K562 (cell line): Measurements from ENCODE around the gene FBXO48. TPM values are rescaled to one million over a fixed set of nuclear protein-coding genes. Genes with fewer than 3 reads are reported as not detected.

Experiments used
- ATAC-seq: fragments of 200-7000 bp; cut with Tn5 transposase; 3 replicates; pipeline ENCODE4 v1.9.1; 2020; ENCODE audit warnings: moderate library complexity
- BruUV-seq: library from RNA; stranded (reverse); fragments of 400-500 nt; replicated peaks from 2 replicates; lab custom pipeline; 2021; lab: Mats Ljungman, UMichigan
- CTCF ChIA-PET: fragments of 300-600 bp; formaldehyde crosslinking; extraction: SDS; loops from one replicate; lab custom pipeline; 2021; ENCODE audit warnings: low intra/inter-chr PET ratio; lab: Yijun Ruan, JAX
- POLR2A ChIA-PET: fragments of 300-600, 350-650 bp; sonication (Branson Sonifier 250); formaldehyde crosslinking; extraction: SDS; loops from one replicate; lab custom pipeline; 2021; ENCODE audit warnings: antibody characterized with exemption, inconsistent platforms; lab: Yijun Ruan, JAX
- DNase-seq, 4 experiments: peaks; one replicate each; pipeline versions ENCODE4 v3.0.0 to v3.0.0-alpha.2; 2011 to 2018; ENCODE audit warnings: low spot score in 3 of 4, mixed read lengths in 3 of 4; ENCODE audit errors: extremely low read depth in 1 of 4
- FAIRE-seq: peaks from 2 replicates; lab custom pipeline; 2011; peaks lifted over from hg19 to GRCh38; lab: Jason Lieb, UNC
- H2AFZ ChIP-seq: 2 replicates; pipeline ENCODE4 v1.6.0; 2011; ENCODE audit warnings: low read depth, low read length, control low read depth, inconsistent platforms
- H3K27ac ChIP-seq: fragments of 200-600 bp; 3 replicates; pipeline ENCODE4 v1.8.0; 2011; ENCODE audit warnings: low read depth, mild to moderate bottlenecking, control low read depth, inconsistent platforms, low read length, moderate library complexity, mixed read lengths; ENCODE audit errors: extremely low read depth
- H3K27me3 ChIP-seq, 2 experiments: fragments of 300-600 bp in 1 of 2; 2 replicates in 1 of 2; 3 replicates in 1 of 2; pipeline versions ENCODE4 v1.6.0 to v1.8.0; 2011; ENCODE audit warnings: inconsistent platforms in 2 of 2, low read length in 2 of 2, mild to moderate bottlenecking in 1 of 2, mixed read lengths in 1 of 2, moderate library complexity in 1 of 2; ENCODE audit not compliant: control insufficient read depth in 2 of 2, insufficient read depth in 2 of 2
- H3K36me3 ChIP-seq: fragments of 300-600 bp; 3 replicates; pipeline ENCODE4 v1.8.0; 2011; ENCODE audit warnings: mild to moderate bottlenecking, low read length, inconsistent platforms; ENCODE audit not compliant: control insufficient read depth, insufficient read depth
- H3K4me1 ChIP-seq, 2 experiments: fragments of 200-600 bp in 1 of 2; replicated peaks in 1 of 2; 2 replicates in 1 of 2; 3 replicates in 1 of 2; pipeline versions ENCODE4 v1.5.1 to v1.8.0; 2011; ENCODE audit warnings: inconsistent platforms in 2 of 2, low read length in 2 of 2, mild to moderate bottlenecking in 1 of 2, mixed read lengths in 1 of 2, moderate library complexity in 1 of 2; ENCODE audit not compliant: control insufficient read depth in 2 of 2, insufficient read depth in 2 of 2
- H3K4me2 ChIP-seq: 2 replicates; pipeline ENCODE4 v1.6.1; 2011; ENCODE audit warnings: low read length, control low read depth, inconsistent platforms, mixed read lengths; ENCODE audit not compliant: insufficient read depth
- H3K4me3 ChIP-seq: fragments of 200-600 bp; sonication (generic), shearing (Covaris generic); 2 replicates; pipeline ENCODE4 v1.5.1; 2016; ENCODE audit warnings: control low read depth, inconsistent platforms
- H3K79me2 ChIP-seq: fragments of 200-600 bp; 3 replicates; pipeline ENCODE4 v1.8.0; 2011; ENCODE audit warnings: low read length, inconsistent platforms; ENCODE audit not compliant: control insufficient read depth, insufficient read depth
- H3K9ac ChIP-seq, 2 experiments: 2 replicates each; pipeline versions ENCODE4 v1.6.0 to v1.6.1; 2011; ENCODE audit warnings: low read depth in 2 of 2, low read length in 2 of 2, control low read depth in 1 of 2, inconsistent platforms in 1 of 2, mild to moderate bottlenecking in 1 of 2, mixed read lengths in 1 of 2; ENCODE audit not compliant: insufficient read depth in 1 of 2
- H3K9me1 ChIP-seq: one replicate; pipeline ENCODE4 v1.6.0; 2011; ENCODE audit warnings: inconsistent platforms, mild to moderate bottlenecking, low read length, moderate library complexity; ENCODE audit not compliant: control insufficient read depth, insufficient read depth
- H3K9me3 ChIP-seq: replicated peaks from 2 replicates; pipeline ENCODE4 v1.5.1; 2011; ENCODE audit warnings: low read depth, low read length, inconsistent platforms; ENCODE audit not compliant: control insufficient read depth, insufficient read depth
- H4K20me1 ChIP-seq: replicated peaks from 2 replicates; pipeline ENCODE4 v1.6.1; 2011; ENCODE audit warnings: low read length, inconsistent platforms, mixed read lengths; ENCODE audit not compliant: control insufficient read depth, insufficient read depth
- ARID1B ChIP-seq: fragments of 450-650 bp; IDR thresholded peaks from 2 replicates; pipeline ENCODE4 v1.6.1; 2016; ENCODE audit warnings: antibody characterized with exemption, mild to moderate bottlenecking, inconsistent platforms
- ASH1L ChIP-seq: fragments of 450-650 bp; IDR thresholded peaks from 2 replicates; pipeline ENCODE4 v1.6.1; 2018; ENCODE audit warnings: borderline replicate concordance, mild to moderate bottlenecking, low read depth; ENCODE audit not compliant: partially characterized antibody
- BACH1 ChIP-seq: fragments of 200-800 bp; sonication (Bioruptor generic); IDR thresholded peaks from 2 replicates; pipeline ENCODE4 v1.6.1; 2016; ENCODE audit warnings: missing genetic modification characterization, missing compliant biosample characterization
- CBX8 ChIP-seq: fragments of 200-600 bp; sonication (generic); IDR thresholded peaks from 2 replicates; pipeline ENCODE4 v1.6.1; 2012; ENCODE audit warnings: borderline replicate concordance, mixed run types, low read depth, mild to moderate bottlenecking, moderate library complexity, mixed read lengths, low read length, control low read depth, inconsistent platforms; ENCODE audit not compliant: poor library complexity, severe bottlenecking; ENCODE audit errors: extremely low read depth
- KHSRP ChIP-seq: fragments of 450-650 bp; IDR thresholded peaks from 2 replicates; pipeline ENCODE4 v1.6.1; 2017
- KLF6 ChIP-seq: fragments of 250-450 bp; sonication (Bioruptor Pico); IDR thresholded peaks from 2 replicates; pipeline ENCODE4 v1.4.0; 2020; ENCODE audit warnings: mild to moderate bottlenecking, moderate library complexity, borderline replicate concordance
- NFE2 ChIP-seq: IDR thresholded peaks from 2 replicates; pipeline ENCODE4 v1.6.1; 2014; ENCODE audit warnings: antibody characterized with exemption, low read depth
- RFX7 ChIP-seq: fragments of 250-450 bp; sonication (Bioruptor Pico); IDR thresholded peaks from 2 replicates; pipeline ENCODE4 v1.5.1; 2021; ENCODE audit warnings: mild to moderate bottlenecking
- TCF7L2 ChIP-seq: fragments of 150-350 bp; IDR thresholded peaks from 2 replicates; pipeline ENCODE4 v1.6.1; 2016; ENCODE audit warnings: low read depth, mild to moderate bottlenecking, low read length, moderate library complexity
- UBTF ChIP-seq, 2 experiments: IDR thresholded peaks; 2 replicates each; pipeline ENCODE4 v1.6.1; 2012; ENCODE audit warnings: improper control_type of control experiment in 2 of 2, low read depth in 2 of 2, low read length in 2 of 2, borderline replicate concordance in 1 of 2
- ZNF217 ChIP-seq: sonication (generic); formaldehyde crosslinking; IDR thresholded peaks from 2 replicates; pipeline ENCODE4 v1.8.0; 2022; ENCODE audit warnings: mild to moderate bottlenecking, missing genetic modification reagents
- ZNF280B ChIP-seq: fragments of 250-450 bp; sonication (Bioruptor Pico); IDR thresholded peaks from 2 replicates; pipeline ENCODE4 v1.5.1; 2021; ENCODE audit warnings: mild to moderate bottlenecking
- ZNF583 ChIP-seq: fragments of 250-450 bp; sonication (Bioruptor Pico); IDR thresholded peaks from 2 replicates; pipeline ENCODE4 v1.4.0; 2020
- ZSCAN29 ChIP-seq: fragments of 450-650 bp; IDR thresholded peaks from 2 replicates; pipeline ENCODE4 v1.6.1; 2017
- WGBS: fragments of 100-300 bp; shearing (Covaris generic); methylation state at CpG from one replicate; pipeline ENCODE4 v1.1.6; 2016; ENCODE audit warnings: low coverage, mixed read lengths; ENCODE audit not compliant: insufficient coverage; ENCODE audit errors: missing lambda C conversion rate; 5-methylcytosine and 5-hydroxymethylcytosine counted together
- in situ Hi-C: fragments of 300-500 bp; cut with MboI; formaldehyde crosslinking; loops from 4 replicates; pipeline ENCODE4 v1.15.0; 2018; ENCODE audit warnings: inconsistent platforms, mixed read lengths
- intact Hi-C: fragments of 100-400 bp; cut with micrococcal nuclease; formaldehyde crosslinking; loops from 2 replicates; pipeline ENCODE4 v1.14.2; 2022
- polyA plus RNA-seq, 8 experiments: library from polyadenylated mRNA; depleted of rRNA in 4 of 8; stranded (reverse) in 5 of 8; unstranded in 3 of 8; fragments of >200 nt; fragmentation: Nextera tagmentation in 2 of 8; fragmentation: Illumina TruSeq in 1 of 8; extraction: Ambion mirVana in 2 of 8; extraction: Trizol in 1 of 8; gene quantifications; 2 replicates each; pipeline versions ENCODE4 v1.2.1 to v1.2.3, GENCODE V29; 2011 to 2014; ENCODE audit warnings: inconsistent platforms in 1 of 8, missing spikeins in 1 of 8
- total RNA-seq, 7 experiments: library from RNA; depleted of rRNA in 6 of 7; stranded (reverse); fragments of >200 nt in 6 of 7; fragmentation: Illumina TruSeq in 2 of 7; extraction: Trizol in 2 of 7; gene quantifications; 2 replicates each; pipeline versions ENCODE4 v1.2.1 to v1.2.3, GENCODE V29; 2011 to 2021; ENCODE audit warnings: low replicate concordance in 1 of 7
- TF ChIP-seq, protein P1 (sequence below): IDR thresholded peaks from 2 replicates; pipeline ENCODE4 v1.6.1; 2012; ENCODE audit warnings: low read depth, low read length, improper control_type of control experiment, borderline replicate concordance

Gene FBXO48
- total and polyA plus RNA-seq, 9 of the 15 experiments (the other 6 are each of a cell fraction or from before 2014, with no cell fraction given), result 0.36 to 1.8 (median 0.73) TPM

DNA sequence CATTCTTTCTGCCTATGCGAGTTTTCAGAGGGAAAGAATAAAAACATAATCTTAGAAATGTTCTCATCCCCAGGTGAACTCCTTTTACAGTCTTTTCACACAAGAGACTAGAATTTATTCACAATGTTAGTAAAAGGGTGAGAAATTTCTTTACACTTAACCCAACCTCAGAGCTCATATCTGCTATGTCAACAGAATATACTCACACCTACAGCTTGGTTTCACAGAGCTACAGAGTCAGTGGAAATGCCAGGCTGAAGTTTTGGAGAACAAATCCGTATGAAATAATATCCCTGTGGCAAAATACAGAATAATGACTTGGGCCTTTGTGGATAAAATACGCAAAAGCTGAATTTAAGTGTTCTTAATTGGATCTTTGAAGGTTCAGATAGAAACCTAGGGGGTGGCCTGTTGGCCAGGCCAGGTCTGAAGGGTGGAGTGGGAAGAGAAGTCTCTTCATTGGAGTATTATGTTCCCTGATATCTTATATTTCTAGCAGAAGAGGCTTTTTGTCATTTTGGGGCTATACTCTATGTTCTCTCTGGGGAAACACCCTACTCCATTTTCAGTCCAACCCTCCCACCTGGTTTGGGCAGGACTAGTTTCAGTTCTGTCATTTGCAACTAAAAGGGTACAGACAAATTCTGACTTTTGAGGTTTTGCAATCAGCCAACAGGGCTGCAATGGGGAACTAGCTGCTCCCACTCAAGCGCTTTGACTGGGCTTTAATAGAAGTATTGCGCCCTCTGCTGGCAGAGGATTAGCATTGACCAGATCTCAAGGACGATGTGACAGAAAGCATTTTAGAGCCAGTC lies 25.7 kb downstream of the FBXO48 start:
- ATAC-seq, result peak; percentile 94
- POLR2A ChIA-PET, result interaction anchor here (0.6 to 2.9 kb wide), 9 partner anchors 13 to 379 kb away, joined by 3 to 21 read pairs (median 3); partner anchors contain the start of genes C1D, CNRIP1 and PNO1
- TF ChIP-seq KLF6 (CRISPR knock-in tag) (no peak; the same call in 1 of the 2 replicates), ZNF583 (CRISPR knock-in tag) (0 out of 2 replicates have a peak, but pooled peaks have one; percentile 29), CBX8 (no peak), ZSCAN29 (no peak), ARID1B (0 out of 2 replicates have a peak, but pooled peaks have one; percentile 11), ZNF217 (CRISPR knock-in tag) (no peak), TCF7L2 (no peak), UBTF (IDR thresholded peaks at IDR 0.05; ENCODE audit: borderline replicate concordance in 1 of 2, low read depth in 2 of 2, low read length in 2 of 2) (no peak), ZNF280B (CRISPR knock-in tag) (no peak), ASH1L (no peak), BACH1 (tag) (peak; percentile 68), NFE2 (no peak), RFX7 (CRISPR knock-in tag) (no peak), KHSRP (no peak)
- TF ChIP-seq, protein P1, sequence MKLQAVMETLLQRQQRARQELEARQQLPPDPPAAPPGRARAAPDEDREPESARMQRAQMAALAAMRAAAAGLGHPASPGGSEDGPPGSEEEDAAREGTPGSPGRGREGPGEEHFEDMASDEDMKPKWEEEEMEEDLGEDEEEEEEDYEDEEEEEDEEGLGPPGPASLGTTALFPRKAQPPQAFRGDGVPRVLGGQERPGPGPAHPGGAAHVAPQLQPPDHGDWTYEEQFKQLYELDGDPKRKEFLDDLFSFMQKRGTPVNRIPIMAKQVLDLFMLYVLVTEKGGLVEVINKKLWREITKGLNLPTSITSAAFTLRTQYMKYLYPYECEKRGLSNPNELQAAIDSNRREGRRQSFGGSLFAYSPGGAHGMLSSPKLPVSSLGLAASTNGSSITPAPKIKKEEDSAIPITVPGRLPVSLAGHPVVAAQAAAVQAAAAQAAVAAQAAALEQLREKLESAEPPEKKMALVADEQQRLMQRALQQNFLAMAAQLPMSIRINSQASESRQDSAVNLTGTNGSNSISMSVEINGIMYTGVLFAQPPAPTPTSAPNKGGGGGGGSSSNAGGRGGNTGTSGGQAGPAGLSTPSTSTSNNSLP, result peak; percentile 61; the same call in 1 of the 2 replicates

More for the DNA sequence above, 25.7 kb downstream of the FBXO48 start:
- Histone ChIP-seq H3K4me1 (peaks cover 4 to 29% of the 10 kb centered on the region in 2 experiments; a peak in 4 of 5 replicates), H2AFZ (peak overlapping the region; percentile 95), H3K9me3 (no peaks in the 10 kb centered on the region), H3K27me3 (no peaks in the 10 kb centered on the region), H3K79me2 (no peaks in the 10 kb centered on the region), H3K4me3 (no peak overlapping the region), H4K20me1 (no peaks in the 10 kb centered on the region), H3K4me2 (no peak overlapping the region), H3K36me3 (no peaks in the 10 kb centered on the region), H3K27ac (peak overlapping the region; percentile 53; the same call in 2 of the 3 replicates), H3K9ac (no peak overlapping the region; a peak in 1 of 4 replicates), H3K9me1 (no peaks in the 10 kb centered on the region)
- intact Hi-C loops (loop anchor here (1.0 to 5.0 kb wide), 3 partner anchors 79 to 319 kb away; no protein-coding TSS in a partner anchor), in situ Hi-C loops (loop anchor here (5.0 kb wide), 2 partner anchors 79 to 319 kb away; no protein-coding TSS in a partner anchor)
- peak; percentile 67 to 95 (median 72) for DNase-seq
- peak; percentile 95 for FAIRE-seq
- CTCF ChIA-PET, result interaction anchor here (1.2 to 2.2 kb wide), 3 partner anchors 79 to 319 kb away, joined by 3 to 24 read pairs (median 9); no protein-coding TSS in a partner anchor
- 34% methylated on average over 6 of the region's 6 CpGs for WGBS
- no TSS peak for BruUV-seq
